ENCODE data around the gene PTPN11. TPM values are rescaled to one million over a fixed set of nuclear protein-coding genes. Genes with fewer than 3 reads are reported as not detected.
"Not testable (repeated sequence)": the region's sequence is repeated elsewhere in the genome, so short reads cannot be mapped to it uniquely, and the experiment has no call there.

Gene PTPN11
- polyA plus RNA-seq, 3 donors: 15.0 to 92.0 (median 49.5) TPM

GRCh38 chr12:112407683-112408082, 11.1 kb upstream of the PTPN11 start:
- H3K27ac ChIP-seq (ENCODE audit: low read depth, low read length): not testable (repeated sequence)

GRCh38 chr12:112408621-112409020, 10.1 kb upstream of the PTPN11 start:
- 14 to 20% (median 18%) methylated on average over 5 of the region's 5 CpGs for WGBS, 3 donors
- H3K27ac ChIP-seq (ENCODE audit: low read depth, low read length): no peak overlapping the region

More at GRCh38 chr12:112407683-112408082, 11.1 kb upstream of the PTPN11 start:
- WGBS, 3 donors: 79 to 87% (median 82%) methylated on average over 6 of the region's 6 CpGs

- 9 to 11% (median 10%) methylated on average over 46 of the region's 46 CpGs for WGBS, 3 donors
- H3K27ac ChIP-seq (ENCODE audit: low read depth, low read length): peak within 1 kb of the TSS; percentile 45
These were observed 9.5 kb upstream of the PTPN11 start, which contains the start of gene RPL6 for GRCh38 chr12:112409064-112409905. Gene RPL6 (minus strand): TSS chr12:112409605. CDS start chr12:112408656, 949 bp downstream.

- H3K27ac ChIP-seq (ENCODE audit: low read depth, low read length): no peak overlapping the region
These were observed 8.9 kb upstream of the PTPN11 start for GRCh38 chr12:112409906-112410244.

GRCh38 chr12:112413855-112414625, 4.7 kb upstream of the PTPN11 start:
- no peak overlapping the region for H3K27ac ChIP-seq (ENCODE audit: low read depth, low read length)

More at GRCh38 chr12:112409906-112410244, 8.9 kb upstream of the PTPN11 start:
- WGBS, 3 donors: 95 to 96% (median 95%) methylated on average over 14 of the region's 14 CpGs

GRCh38 chr12:112415457-112415856, 3.3 kb upstream of the PTPN11 start:
- WGBS, 3 donors: 86 to 93% (median 87%) methylated on average over 4 of the region's 4 CpGs
- H3K27ac ChIP-seq (ENCODE audit: low read depth, low read length): not testable (repeated sequence)

More at GRCh38 chr12:112413855-112414625, 4.7 kb upstream of the PTPN11 start:
- 25 to 54% (median 39%) methylated on average over 2 of the region's 2 CpGs for WGBS, 3 donors

- WGBS, 3 donors: 1 to 2% (median 2%) methylated on average over 18 of the region's 18 CpGs
- peak overlapping the region; percentile 96 for H3K27ac ChIP-seq (ENCODE audit: low read depth, low read length)
These were observed 507 bp upstream of the PTPN11 start for GRCh38 chr12:112418273-112418607.

GRCh38 chr12:112419297-112420133, 768 bp downstream of the PTPN11 start:
- H3K27ac ChIP-seq (ENCODE audit: low read depth, low read length): peak overlapping the region; percentile 96
- WGBS, 3 donors: 3 to 4% (median 4%) methylated on average over 28 to 31 of the region's 31 CpGs

GRCh38 chr12:112420740-112421139, 2.0 kb downstream of the PTPN11 start:
- WGBS, 3 donors: 45 to 80% (median 77%) methylated on average over 3 of the region's 3 CpGs

GRCh38 chr12:112421363-112421762, 2.6 kb downstream of the PTPN11 start:
- WGBS, 3 donors: 93 to 95% (median 94%) methylated on average over 1 of the region's 1 CpG
- H3K27ac ChIP-seq (ENCODE audit: low read depth, low read length): no peak overlapping the region

More at GRCh38 chr12:112420740-112421139, 2.0 kb downstream of the PTPN11 start:
- no peak overlapping the region for H3K27ac ChIP-seq (ENCODE audit: low read depth, low read length)

- 51 to 58% (median 53%) methylated on average over 5 of the region's 5 CpGs for WGBS, 3 donors
- H3K27ac ChIP-seq (ENCODE audit: low read depth, low read length): no peak overlapping the region
These were observed 3.8 kb downstream of the PTPN11 start for GRCh38 chr12:112422531-112422930.

GRCh38 chr12:112424126-112424525, 5.4 kb downstream of the PTPN11 start:
- H3K27ac ChIP-seq (ENCODE audit: low read depth, low read length): no peak overlapping the region
- WGBS, 3 donors: 90 to 91% (median 90%) methylated on average over 3 of the region's 3 CpGs

- WGBS, 3 donors: 94 to 96% (median 95%) methylated on average over 7 of the region's 7 CpGs
- H3K27ac ChIP-seq (ENCODE audit: low read depth, low read length): no peak overlapping the region
These were observed 7.0 kb downstream of the PTPN11 start for GRCh38 chr12:112425582-112426382.

- H3K27ac ChIP-seq (ENCODE audit: low read depth, low read length): no peak overlapping the region
- 94 to 100% (median 96%) methylated on average over 2 of the region's 2 CpGs for WGBS, 3 donors
These were observed 9.0 kb downstream of the PTPN11 start for GRCh38 chr12:112427760-112428159.

- no peak overlapping the region for H3K27ac ChIP-seq (ENCODE audit: low read depth, low read length)
- WGBS, 3 donors: 54 to 81% (median 69%) methylated on average over 5 of the region's 5 CpGs
These were observed 12.2 kb downstream of the PTPN11 start for GRCh38 chr12:112430929-112431328.

GRCh38 chr12:112431965-112432364, 13.2 kb downstream of the PTPN11 start:
- H3K27ac ChIP-seq (ENCODE audit: low read depth, low read length): no peak overlapping the region
- WGBS, 3 donors: 75 to 90% (median 80%) methylated on average over 3 of the region's 3 CpGs

GRCh38 chr12:112433551-112433950, 14.8 kb downstream of the PTPN11 start:
- 97 to 100% (median 97%) methylated on average over 2 of the region's 2 CpGs for WGBS, 3 donors
- no peak overlapping the region for H3K27ac ChIP-seq (ENCODE audit: low read depth, low read length)

GRCh38 chr12:112438645-112439044, 19.9 kb downstream of the PTPN11 start:
- 95 to 100% (median 98%) methylated on average over 1 of the region's 1 CpG for WGBS, 3 donors
- not testable (repeated sequence) for H3K27ac ChIP-seq (ENCODE audit: low read depth, low read length)
